Choroid plexus epithelial cell (primary cell): ENCODE measurements around the gene GRB14.

Experiments
- DNase-seq: peaks from one replicate; pipeline ENCODE4 v3.0.0-alpha.2; 2010; ENCODE audit warnings: low read depth
- H3K4me3 ChIP-seq: 2 replicates; pipeline ENCODE4 v1.5.1; 2011; ENCODE audit warnings: low read depth, mild to moderate bottlenecking, control low read depth, low read length, moderate library complexity
- TF ChIP-seq, protein P1 (sequence below): conservative IDR thresholded peaks from 2 replicates; pipeline ENCODE4 v1.5.1; 2011; ENCODE audit warnings: low read depth, mild to moderate bottlenecking, control low read depth, inconsistent platforms, low read length, moderate library complexity

Gene GRB14

DNA sequence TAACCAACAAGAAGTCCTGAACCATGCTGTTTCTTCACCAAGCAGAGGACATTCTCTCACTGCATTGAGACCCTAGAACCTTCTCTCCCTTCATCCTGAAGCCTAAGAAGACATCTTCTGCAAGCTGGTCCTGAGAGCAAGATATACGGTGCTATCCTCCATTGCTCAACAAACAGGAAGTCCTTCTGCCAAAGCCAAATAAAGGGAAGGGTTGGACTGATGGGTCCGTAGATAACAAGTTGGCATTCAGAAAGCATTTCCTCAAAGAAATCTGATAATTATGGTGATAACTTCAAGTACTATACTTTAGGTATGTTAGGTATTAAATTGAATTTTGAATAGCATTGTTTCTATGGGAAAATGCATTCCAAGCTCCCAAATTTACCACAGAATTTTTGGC, 23.3 kb downstream of the GRB14 start:
- TF ChIP-seq, protein P1, sequence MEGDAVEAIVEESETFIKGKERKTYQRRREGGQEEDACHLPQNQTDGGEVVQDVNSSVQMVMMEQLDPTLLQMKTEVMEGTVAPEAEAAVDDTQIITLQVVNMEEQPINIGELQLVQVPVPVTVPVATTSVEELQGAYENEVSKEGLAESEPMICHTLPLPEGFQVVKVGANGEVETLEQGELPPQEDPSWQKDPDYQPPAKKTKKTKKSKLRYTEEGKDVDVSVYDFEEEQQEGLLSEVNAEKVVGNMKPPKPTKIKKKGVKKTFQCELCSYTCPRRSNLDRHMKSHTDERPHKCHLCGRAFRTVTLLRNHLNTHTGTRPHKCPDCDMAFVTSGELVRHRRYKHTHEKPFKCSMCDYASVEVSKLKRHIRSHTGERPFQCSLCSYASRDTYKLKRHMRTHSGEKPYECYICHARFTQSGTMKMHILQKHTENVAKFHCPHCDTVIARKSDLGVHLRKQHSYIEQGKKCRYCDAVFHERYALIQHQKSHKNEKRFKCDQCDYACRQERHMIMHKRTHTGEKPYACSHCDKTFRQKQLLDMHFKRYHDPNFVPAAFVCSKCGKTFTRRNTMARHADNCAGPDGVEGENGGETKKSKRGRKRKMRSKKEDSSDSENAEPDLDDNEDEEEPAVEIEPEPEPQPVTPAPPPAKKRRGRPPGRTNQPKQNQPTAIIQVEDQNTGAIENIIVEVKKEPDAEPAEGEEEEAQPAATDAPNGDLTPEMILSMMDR = no peak
- no peak overlapping the region for H3K4me3 ChIP-seq
- no peak for DNase-seq

GRCh38 chr2:164595031-164595430, 26.3 kb downstream of the GRB14 start:
- TF ChIP-seq, protein P1 = no peak
- DNase-seq = no peak
- no peak overlapping the region for H3K4me3 ChIP-seq

DNA sequence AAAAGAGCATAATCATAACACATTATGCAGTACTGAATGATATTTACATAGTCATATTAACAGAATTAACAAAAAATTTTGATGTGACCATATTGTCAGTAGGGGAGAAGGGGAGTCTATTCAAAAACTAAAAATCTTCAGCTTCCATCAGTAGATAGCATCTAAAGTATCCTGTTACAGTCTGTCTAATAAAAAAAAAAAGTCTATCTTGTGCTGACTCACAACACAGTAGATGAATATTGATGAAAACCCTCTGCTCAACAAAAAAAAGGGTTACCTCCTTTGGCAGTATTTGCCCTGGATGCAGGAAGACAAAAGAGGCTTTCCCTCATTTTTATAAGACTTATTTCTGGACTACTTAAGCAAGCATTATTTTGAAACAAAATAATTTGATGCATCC, 27.3 kb downstream of the GRB14 start:
- TF ChIP-seq, protein P1 = no peak
- H3K4me3 ChIP-seq = no peak overlapping the region
- peak; percentile 8 for DNase-seq

GRCh38 chr2:164593541-164593940, 27.7 kb downstream of the GRB14 start:
- no peak for DNase-seq
- TF ChIP-seq, protein P1 = no peak
- H3K4me3 ChIP-seq = no peak overlapping the region

DNA sequence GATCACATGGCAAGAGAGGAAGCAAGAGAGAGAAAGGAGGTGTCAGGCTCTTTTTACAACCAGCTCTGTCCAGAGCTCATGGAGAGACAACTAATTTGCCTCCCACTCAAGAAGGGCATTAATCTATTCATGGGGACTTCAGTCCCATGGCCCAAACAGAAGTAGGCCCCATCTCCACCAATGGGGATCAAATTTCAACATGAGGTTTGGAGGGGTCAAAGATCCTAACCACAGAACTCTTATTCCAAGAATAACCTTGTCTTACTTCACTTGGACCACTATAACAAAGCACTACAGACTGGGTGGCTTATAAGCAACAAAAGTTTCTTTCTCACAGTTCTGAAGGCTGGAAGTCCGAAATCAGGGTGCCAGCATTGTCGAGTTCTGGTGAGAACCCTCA, 31.8 kb downstream of the GRB14 start:
- peak; percentile 78 for DNase-seq
- H3K4me3 ChIP-seq = no peak overlapping the region
- TF ChIP-seq, protein P1 = no peak

DNA sequence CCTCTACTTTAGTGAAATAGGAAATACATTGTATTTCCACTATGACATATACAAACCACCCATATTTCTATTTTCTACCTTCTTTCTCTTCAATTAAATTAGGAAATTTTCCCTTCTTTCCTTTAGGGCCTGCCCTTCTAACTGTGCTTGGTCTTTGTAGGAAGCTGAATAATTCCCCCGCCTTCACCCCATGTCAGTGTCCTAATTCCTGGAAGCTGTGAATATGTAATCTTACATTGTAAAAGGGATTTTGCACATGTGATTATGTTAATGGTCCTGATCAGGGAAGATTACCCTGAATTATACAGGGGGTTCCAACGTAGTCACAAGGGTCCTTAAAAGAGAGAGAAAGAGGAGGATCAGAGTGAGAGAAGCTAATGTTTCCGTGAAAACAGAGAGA, 40.2 kb downstream of the GRB14 start:
- no peak for DNase-seq
- H3K4me3 ChIP-seq = no peak overlapping the region
- TF ChIP-seq, protein P1 = no peak

DNA sequence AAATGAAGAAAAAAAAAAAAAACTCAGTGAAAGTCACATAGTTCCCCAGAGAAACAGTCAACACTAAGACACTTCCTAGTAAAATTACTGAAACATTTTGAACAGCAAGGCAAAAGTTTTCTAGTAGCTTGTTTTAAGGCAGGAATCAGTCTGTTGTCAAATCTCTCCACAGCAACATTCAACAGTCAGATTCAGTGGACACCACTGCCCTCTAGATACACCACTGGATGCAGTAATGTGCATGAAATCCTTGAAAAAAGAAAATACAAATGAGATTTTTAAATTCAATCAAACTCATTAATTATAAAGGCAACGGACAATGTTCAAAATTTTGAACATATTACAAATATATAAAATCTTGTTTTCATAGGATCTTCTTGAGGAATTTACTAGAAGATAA, 46.4 kb downstream of the GRB14 start:
- H3K4me3 ChIP-seq = no peak overlapping the region
- DNase-seq = peak; percentile 35
- TF ChIP-seq, protein P1 = peak; percentile 37
